Keratinocyte (primary cell): ENCODE results near the gene SLC27A4.

Experiments
- CTCF ChIP-seq, 3 experiments: IDR thresholded peaks in 1 of 3; conservative IDR thresholded peaks in 1 of 3; optimal IDR thresholded peaks in 1 of 3; 2 replicates in 2 of 3; 3 replicates in 1 of 3; pipeline versions ENCODE3 to v1.5.1; 2011; ENCODE audit warnings: low read length in 3 of 3, mild to moderate bottlenecking in 3 of 3, moderate library complexity in 2 of 3, control low read depth in 1 of 3, inconsistent platforms in 1 of 3; ENCODE audit not compliant: insufficient read depth in 2 of 3; ENCODE audit errors: extremely low read depth in 1 of 3
- EZH2 ChIP-seq: IDR thresholded peaks from one replicate; pipeline ENCODE4 v1.6.1; 2012; ENCODE audit warnings: inconsistent platforms, mild to moderate bottlenecking, low read length, moderate library complexity

DNA sequence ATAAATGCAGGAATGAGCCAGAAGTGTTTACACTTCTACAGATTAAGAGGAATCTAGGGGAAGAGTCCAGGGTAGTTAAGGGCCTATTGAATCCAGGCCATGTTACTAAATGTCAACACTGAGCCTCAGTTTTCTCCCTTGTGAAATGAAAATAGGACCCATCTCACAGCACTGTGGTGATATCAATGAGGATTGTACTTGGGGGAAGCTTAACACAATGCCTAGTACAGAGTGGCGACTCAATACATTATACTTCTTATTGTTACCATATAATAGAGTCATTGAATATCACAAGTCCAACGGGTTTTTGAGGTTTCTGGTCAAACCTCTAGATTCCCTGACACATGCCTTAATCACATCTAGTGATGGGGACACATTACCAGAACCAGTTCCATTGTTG is 22.7 kb upstream of the SLC27A4 start:
- TF ChIP-seq CTCF (optimal IDR thresholded peaks at IDR 0.05 in 1 of 3, IDR thresholded peaks at IDR 0.05 in 1 of 3, conservative IDR thresholded peaks at IDR 0.05 in 1 of 3; ENCODE audit: extremely low read depth in 1 of 3, insufficient read depth in 2 of 3, low read length in 3 of 3) (no peak), EZH2 (no peak)
